EL (cell line): ENCODE data around the gene UGT2A1.
"Not testable (repeated sequence)": the region's sequence is repeated elsewhere in the genome, so short reads cannot be mapped to it uniquely, and the experiment has no call there.

Experiments used
- DNase-seq: peaks from one replicate; pipeline ENCODE4 v3.0.0-alpha.2; 2016

Gene UGT2A1

GRCh38 chr4:69653147-69653546, at the start of gene UGT2A1:
TSS of gene UGT2A1 (minus strand) at chr4:69653247. CDS start at chr4:69647644, 5,603 bp downstream.
- DNase-seq = no peak

- DNase-seq = no peak
Measured at GRCh38 chr4:69702201-69702600, 49.2 kb upstream of the UGT2A1 start.

GRCh38 chr4:69701696-69702095, 48.6 kb upstream of the UGT2A1 start:
- no peak for DNase-seq

- no peak for DNase-seq
Measured at GRCh38 chr4:69697536-69698242, 44.6 kb upstream of the UGT2A1 start.

GRCh38 chr4:69689599-69689998, 36.6 kb upstream of the UGT2A1 start:
- peak; percentile 13 for DNase-seq

- no peak for DNase-seq
Measured at GRCh38 chr4:69684804-69685203, 31.8 kb upstream of the UGT2A1 start.

- DNase-seq = no peak
Measured at GRCh38 chr4:69668680-69669079, 15.6 kb upstream of the UGT2A1 start.

GRCh38 chr4:69664009-69664408, 11.0 kb upstream of the UGT2A1 start:
- DNase-seq = not testable (repeated sequence)

- not testable (repeated sequence) for DNase-seq
Measured at GRCh38 chr4:69661130-69661803, 8.2 kb upstream of the UGT2A1 start.

- DNase-seq = no peak
Measured at GRCh38 chr4:69658133-69658532, 5.1 kb upstream of the UGT2A1 start.

- no peak for DNase-seq
Measured at GRCh38 chr4:69656653-69657158, 3.7 kb upstream of the UGT2A1 start.

- no peak for DNase-seq
Measured at GRCh38 chr4:69650872-69651271, 2.2 kb downstream of the UGT2A1 start.

GRCh38 chr4:69649629-69650028, 3.4 kb downstream of the UGT2A1 start:
- no peak for DNase-seq

GRCh38 chr4:69649207-69649606, 3.8 kb downstream of the UGT2A1 start:
- DNase-seq = no peak

GRCh38 chr4:69642961-69643360, 10.1 kb downstream of the UGT2A1 start:
- DNase-seq = no peak

- no peak for DNase-seq
Measured at GRCh38 chr4:69640289-69640688, 12.8 kb downstream of the UGT2A1 start.

GRCh38 chr4:69639542-69639941, 13.5 kb downstream of the UGT2A1 start, which contains the start of gene UGT2A2:
TSS of gene UGT2A2 (minus strand) at chr4:69639642. CDS start at chr4:69639640, 2 bp downstream.
- no peak for DNase-seq

GRCh38 chr4:69617083-69617694, 35.9 kb downstream of the UGT2A1 start:
- peak; percentile 1 for DNase-seq

- DNase-seq = no peak
Measured at GRCh38 chr4:69610484-69610883, 42.6 kb downstream of the UGT2A1 start.

GRCh38 chr4:69601065-69601464, 52.0 kb downstream of the UGT2A1 start:
- no peak for DNase-seq

GRCh38 chr4:69600013-69600412, 53.0 kb downstream of the UGT2A1 start:
- DNase-seq = no peak

GRCh38 chr4:69594382-69594781, 58.7 kb downstream of the UGT2A1 start:
- DNase-seq = no peak

- no peak for DNase-seq
Measured at GRCh38 chr4:69591364-69591763, 61.7 kb downstream of the UGT2A1 start.

GRCh38 chr4:69589884-69590283, 63.2 kb downstream of the UGT2A1 start:
- no peak for DNase-seq
